ENCODE data around the gene HYAL4.

DNA sequence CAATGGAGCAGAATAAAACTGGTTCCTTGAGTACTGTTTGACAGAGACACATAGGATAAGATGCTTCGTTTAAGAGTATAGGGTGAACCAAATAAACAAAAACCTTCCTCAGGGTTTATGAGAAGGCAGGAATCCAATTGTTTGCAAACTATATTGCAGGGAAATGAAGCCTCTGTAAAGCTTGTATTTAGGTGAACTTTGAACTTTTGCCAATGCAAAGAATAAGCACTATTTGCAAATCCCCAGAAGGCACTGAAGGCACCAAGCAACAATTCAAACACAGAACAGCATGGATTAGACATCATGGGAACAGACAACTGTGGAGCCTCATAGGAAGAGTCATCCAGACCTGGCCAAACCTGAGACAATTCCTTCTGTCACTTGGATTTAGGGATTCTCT is 49.1 kb upstream of the HYAL4 start:
- TF ChIP-seq GATA3 (IDR thresholded peaks at IDR 0.05; ENCODE audit: low read depth, low read length) (no peak), GATA2 (IDR thresholded peaks at IDR 0.05; ENCODE audit: low read depth, low read length) (no peak)
